ENCODE data around the gene EIF5A.

The EIF5A gene

GRCh38 chr17:7285679-7286078, 21.7 kb upstream of the EIF5A start:
- peak; percentile 4 for DNase-seq (ENCODE audit: low spot score)

GRCh38 chr17:7289256-7290032, 18.0 kb upstream of the EIF5A start:
- no peak for DNase-seq (ENCODE audit: low spot score)

- no peak for DNase-seq (ENCODE audit: low spot score)
Observed at GRCh38 chr17:7290166-7290565, 17.3 kb upstream of the EIF5A start.

GRCh38 chr17:7290685-7291084, 16.7 kb upstream of the EIF5A start:
- no peak for DNase-seq (ENCODE audit: low spot score)

GRCh38 chr17:7292194-7292593, 15.2 kb upstream of the EIF5A start:
- DNase-seq (ENCODE audit: low spot score), result no peak

GRCh38 chr17:7292729-7293128, 14.7 kb upstream of the EIF5A start:
- DNase-seq (ENCODE audit: low spot score), result peak; percentile 14

- peak; percentile 6 for DNase-seq (ENCODE audit: low spot score)
Observed at GRCh38 chr17:7293159-7293558, 14.3 kb upstream of the EIF5A start.

- no peak for DNase-seq (ENCODE audit: low spot score)
Observed at GRCh38 chr17:7293816-7294613, 13.4 kb upstream of the EIF5A start.

GRCh38 chr17:7294614-7295153, 12.7 kb upstream of the EIF5A start, which contains the start of gene YBX2:
Gene YBX2 (minus strand): TSS chr17:7294639. CDS start chr17:7294500, 139 bp downstream.
- DNase-seq (ENCODE audit: low spot score), result peak; percentile 78

GRCh38 chr17:7295230-7296180, 11.9 kb upstream of the EIF5A start:
- no peak for DNase-seq (ENCODE audit: low spot score)

- peak; percentile 93 for DNase-seq (ENCODE audit: low spot score)
Observed at GRCh38 chr17:7296189-7296861, 11.1 kb upstream of the EIF5A start.

GRCh38 chr17:7304179-7304578, 3.2 kb upstream of the EIF5A start:
- DNase-seq (ENCODE audit: low spot score), result no peak

GRCh38 chr17:7307686-7308624, 527 bp downstream of the EIF5A start:
- peak; percentile 68 for DNase-seq (ENCODE audit: low spot score)

GRCh38 chr17:7308625-7309433, 1.4 kb downstream of the EIF5A start:
- DNase-seq (ENCODE audit: low spot score), result peak; percentile 86

- DNase-seq (ENCODE audit: low spot score), result no peak
Observed at GRCh38 chr17:7309628-7310027, 2.2 kb downstream of the EIF5A start.

- no peak for DNase-seq (ENCODE audit: low spot score)
Observed at GRCh38 chr17:7311110-7311705, 3.8 kb downstream of the EIF5A start.

GRCh38 chr17:7312432-7313087, 5.1 kb downstream of the EIF5A start:
- no peak for DNase-seq (ENCODE audit: low spot score)
